Right renal cortex interstitium (tissue), 3 donors: ENCODE results near the gene OR2B2. TPM values are rescaled to one million over a fixed set of nuclear protein-coding genes. Genes with fewer than 3 reads are reported as not detected.
A peak's percentile ranks its signal among the peaks of the same experiment; 100 is the strongest.

Experiments
- DNase-seq, 3 donors: peaks; one replicate each; pipeline ENCODE4 v3.0.0-alpha.2; 2013; ENCODE audit warnings: low read depth in 3 of 3, low spot score in 2 of 3
- polyA plus RNA-seq, 3 donors: library from polyadenylated mRNA; unstranded; fragments of 120-200 nt; gene quantifications; one replicate each; pipeline ENCODE4 v1.2.1, GENCODE V29; 2013; ENCODE audit not compliant: insufficient read length in 3 of 3

Gene OR2B2
- polyA plus RNA-seq, 3 donors: not detected

GRCh38 chr6:27893836-27894807 lies 18.1 kb downstream of the OR2B2 start:
- peak; percentile 89 to 93 (median 93) for DNase-seq

DNA sequence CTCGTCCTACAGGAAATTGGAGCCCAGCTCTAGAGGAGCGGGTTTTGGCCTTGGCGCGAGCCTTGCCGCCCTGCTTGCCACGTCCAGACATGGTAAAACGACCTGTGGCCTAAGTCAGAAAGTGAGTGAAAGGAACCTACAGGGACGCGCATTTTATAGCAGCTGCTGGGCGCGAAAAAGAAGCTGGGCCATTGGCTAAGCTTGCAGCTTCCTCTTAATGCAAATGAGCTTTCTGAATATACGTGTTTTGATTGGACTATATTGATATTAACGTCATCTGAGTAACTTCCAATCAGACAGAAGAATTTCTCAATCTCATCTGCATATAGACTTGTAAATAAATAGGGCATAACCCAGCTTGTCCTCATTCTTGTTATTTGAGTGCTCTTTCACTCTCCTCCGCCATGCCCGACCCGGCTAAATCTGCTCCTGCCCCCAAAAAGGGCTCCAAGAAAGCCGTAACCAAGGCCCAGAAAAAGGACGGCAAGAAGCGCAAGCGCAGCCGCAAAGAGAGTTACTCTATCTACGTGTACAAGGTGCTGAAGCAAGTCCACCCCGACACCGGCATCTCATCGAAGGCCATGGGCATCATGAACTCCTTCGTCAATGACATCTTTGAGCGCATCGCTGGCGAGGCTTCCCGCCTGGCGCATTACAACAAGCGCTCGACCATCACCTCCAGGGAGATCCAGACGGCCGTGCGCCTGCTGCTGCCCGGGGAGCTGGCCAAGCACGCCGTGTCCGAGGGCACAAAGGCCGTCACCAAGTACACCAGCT lies 18.9 kb downstream of the OR2B2 start:
- peak; percentile 90 to 95 (median 95) for DNase-seq

DNA sequence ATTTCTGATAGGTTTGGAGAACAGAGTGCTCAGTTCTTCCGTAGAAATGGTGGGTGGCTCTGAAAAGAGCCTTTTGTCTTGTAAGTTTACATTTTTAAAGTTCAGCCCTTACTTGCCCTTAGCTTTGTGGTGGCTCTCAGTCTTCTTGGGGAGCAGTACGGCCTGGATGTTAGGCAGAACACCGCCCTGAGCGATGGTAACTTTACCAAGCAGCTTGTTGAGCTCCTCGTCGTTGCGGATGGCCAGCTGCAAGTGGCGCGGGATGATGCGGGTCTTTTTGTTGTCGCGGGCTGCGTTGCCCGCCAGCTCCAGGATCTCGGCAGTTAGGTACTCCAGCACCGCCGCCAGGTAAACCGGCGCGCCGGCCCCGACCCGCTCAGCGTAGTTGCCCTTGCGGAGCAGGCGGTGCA lies 19.5 kb downstream of the OR2B2 start:
- no peak for DNase-seq

GRCh38 chr6:27891320-27891875 lies 20.8 kb downstream of the OR2B2 start:
- DNase-seq: no peak

DNA sequence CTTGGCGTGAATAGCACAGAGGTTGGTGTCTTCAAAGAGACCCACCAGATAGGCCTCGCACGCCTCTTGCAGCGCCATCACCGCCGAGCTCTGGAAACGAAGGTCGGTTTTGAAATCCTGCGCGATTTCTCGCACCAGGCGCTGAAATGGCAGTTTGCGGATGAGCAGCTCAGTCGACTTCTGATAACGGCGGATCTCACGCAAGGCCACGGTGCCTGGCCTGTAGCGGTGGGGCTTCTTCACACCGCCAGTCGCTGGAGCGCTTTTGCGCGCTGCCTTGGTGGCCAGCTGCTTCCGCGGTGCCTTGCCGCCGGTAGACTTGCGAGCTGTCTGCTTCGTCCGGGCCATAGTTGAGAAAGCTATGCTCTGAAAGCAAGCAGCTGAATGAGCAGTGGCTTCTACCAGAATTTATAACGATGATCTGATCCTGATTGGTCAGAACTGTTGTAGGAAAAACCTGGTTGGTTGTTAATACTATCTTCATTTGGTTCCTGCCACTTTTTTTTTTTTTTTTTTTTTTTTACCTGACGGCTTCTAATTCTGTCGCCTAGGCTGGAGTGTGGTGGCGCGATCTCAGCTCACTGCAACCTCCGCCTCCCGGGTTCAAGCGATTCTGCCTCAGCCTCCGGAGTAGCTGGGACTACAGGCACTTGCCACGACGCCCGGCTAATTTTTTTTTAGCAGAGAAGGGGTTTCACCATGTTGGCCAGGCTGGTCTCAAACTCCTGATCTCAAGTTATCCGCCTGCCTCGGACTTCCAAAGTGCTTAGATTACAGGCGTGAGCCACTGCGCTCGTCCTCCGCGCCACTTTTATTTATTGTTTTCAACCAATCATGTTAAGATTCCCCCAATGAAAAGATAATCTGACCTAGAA lies 21.5 kb downstream of the OR2B2 start:
- peak; percentile 87 to 91 (median 90) for DNase-seq

- peak in 1 of 3 donors; percentile 40 for DNase-seq
Observed at GRCh38 chr6:27889628-27890444, 22.4 kb downstream of the OR2B2 start.

GRCh38 chr6:27889275-27889627 lies 22.9 kb downstream of the OR2B2 start:
- no peak for DNase-seq

DNA sequence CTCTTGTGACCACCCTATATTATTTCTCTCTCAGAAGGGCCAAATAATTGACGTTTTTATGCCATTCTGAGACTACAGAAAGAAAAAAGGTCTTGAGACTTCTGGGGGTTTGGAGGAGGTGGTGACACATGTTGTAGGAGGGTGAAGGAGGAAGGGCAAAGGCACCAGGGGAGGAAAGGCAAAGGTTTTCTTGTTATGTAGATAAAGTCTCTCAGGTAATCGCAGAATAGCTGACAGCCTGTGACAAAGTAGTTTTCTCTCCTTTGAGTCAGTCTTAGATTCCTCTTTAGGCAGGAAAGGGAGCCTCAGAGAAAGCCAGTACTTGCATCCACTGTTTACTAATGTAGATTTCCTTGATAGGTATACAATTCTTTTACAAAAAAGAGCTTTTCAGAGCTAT lies 23.6 kb downstream of the OR2B2 start:
- no peak for DNase-seq

DNA sequence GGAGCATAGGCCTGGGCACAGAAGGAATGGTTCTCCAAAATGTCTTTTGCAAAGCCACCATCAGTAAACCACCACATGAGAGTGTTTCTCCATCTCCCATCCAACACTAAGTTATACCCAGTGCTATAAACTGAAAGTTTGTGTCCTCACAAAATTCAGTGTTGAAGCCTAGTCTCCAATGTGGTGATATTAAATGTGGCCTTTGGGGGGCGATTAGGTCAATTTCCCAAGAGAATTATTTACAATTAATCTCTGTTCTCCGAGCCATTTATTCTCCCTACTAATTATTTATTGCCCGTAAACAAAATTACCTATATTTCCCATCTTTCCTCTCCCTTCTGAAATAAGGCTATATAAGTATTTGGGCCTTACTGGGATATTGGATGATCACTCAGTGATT lies 26.1 kb downstream of the OR2B2 start:
- no peak for DNase-seq

DNA sequence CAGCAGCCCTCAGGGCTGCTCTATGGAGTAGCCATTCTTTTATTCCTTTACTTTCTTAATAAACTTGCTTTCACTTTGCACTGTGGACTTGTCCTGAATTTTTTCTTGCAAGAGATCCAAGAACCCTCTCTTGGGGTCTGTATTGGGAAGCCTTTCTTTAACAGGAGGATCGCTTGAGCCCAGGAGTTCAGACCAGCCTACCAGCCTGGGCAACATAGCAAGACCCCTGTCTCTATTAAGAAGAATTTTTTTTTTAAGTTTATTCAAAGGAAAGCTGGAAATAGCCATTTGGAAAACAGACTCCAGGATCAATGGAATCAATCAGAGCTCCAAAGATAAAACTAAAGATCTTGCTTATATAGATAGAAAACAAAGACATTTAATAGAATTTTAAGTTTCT lies 29.1 kb downstream of the OR2B2 start:
- no peak for DNase-seq

- no peak for DNase-seq
Observed at GRCh38 chr6:27882624-27883023, 29.6 kb downstream of the OR2B2 start.

GRCh38 chr6:27879837-27880236 lies 32.4 kb downstream of the OR2B2 start:
- DNase-seq: no peak

DNA sequence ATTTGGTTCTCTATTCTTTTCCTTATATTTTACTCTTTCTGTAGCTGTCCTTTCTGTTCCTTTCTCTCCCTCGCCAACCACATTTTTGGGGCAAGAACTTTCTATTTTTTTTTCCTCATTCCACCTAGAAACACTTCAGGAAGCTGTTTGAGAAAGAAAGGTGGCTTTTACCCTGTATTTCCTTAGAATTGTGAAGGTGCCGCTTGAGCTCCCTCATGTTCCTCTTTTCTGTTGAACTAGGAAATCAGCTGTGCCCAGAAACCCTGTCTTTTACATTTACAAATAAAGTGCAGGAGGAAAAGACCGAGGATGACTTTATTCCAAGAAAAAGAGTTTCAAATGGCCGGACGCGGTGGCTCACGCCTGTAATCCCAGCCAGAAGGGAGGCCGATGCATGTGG lies 38.2 kb downstream of the OR2B2 start:
- no peak for DNase-seq

DNA sequence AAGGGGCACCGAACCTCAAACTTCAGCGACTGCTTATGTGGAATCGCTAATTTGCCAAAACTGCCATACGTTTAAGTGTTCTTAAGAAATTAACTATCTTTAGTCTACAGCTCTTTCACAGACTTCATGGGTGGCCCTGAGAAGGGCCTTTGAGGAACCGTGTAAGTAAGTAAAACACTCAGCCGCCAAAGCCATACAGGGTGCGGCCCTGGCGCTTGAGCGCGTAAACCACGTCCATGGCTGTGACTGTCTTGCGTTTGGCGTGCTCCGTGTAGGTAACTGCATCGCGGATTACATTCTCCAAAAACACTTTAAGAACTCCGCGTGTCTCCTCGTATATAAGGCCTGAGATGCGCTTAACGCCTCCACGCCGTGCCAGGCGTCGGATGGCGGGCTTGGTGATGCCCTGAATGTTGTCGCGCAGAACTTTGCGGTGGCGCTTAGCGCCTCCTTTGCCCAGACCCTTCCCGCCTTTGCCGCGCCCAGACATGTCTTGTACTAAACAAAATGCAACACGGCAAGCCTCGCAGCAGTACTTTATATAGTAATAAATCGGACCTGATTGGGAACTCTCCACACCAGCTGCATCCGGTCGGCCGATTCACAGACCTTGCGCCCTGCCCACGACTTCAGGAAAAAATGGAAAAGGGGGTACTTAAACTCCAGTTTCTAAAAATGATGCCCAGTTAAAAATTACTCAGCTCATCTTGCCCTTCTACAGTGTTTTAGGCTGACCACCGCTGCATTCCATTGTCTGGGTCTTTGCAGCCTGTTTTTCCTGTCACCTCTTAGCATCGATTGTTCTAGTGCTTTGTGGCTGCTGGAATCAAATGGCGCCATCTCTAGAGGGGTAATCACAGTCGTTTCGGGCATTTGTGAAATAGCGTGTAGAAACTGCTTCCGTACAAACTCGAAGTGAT lies 38.9 kb downstream of the OR2B2 start:
- peak in 2 of 3 donors; percentile 79 to 85 for DNase-seq

GRCh38 chr6:27872642-27873020 lies 39.6 kb downstream of the OR2B2 start:
- no peak for DNase-seq

DNA sequence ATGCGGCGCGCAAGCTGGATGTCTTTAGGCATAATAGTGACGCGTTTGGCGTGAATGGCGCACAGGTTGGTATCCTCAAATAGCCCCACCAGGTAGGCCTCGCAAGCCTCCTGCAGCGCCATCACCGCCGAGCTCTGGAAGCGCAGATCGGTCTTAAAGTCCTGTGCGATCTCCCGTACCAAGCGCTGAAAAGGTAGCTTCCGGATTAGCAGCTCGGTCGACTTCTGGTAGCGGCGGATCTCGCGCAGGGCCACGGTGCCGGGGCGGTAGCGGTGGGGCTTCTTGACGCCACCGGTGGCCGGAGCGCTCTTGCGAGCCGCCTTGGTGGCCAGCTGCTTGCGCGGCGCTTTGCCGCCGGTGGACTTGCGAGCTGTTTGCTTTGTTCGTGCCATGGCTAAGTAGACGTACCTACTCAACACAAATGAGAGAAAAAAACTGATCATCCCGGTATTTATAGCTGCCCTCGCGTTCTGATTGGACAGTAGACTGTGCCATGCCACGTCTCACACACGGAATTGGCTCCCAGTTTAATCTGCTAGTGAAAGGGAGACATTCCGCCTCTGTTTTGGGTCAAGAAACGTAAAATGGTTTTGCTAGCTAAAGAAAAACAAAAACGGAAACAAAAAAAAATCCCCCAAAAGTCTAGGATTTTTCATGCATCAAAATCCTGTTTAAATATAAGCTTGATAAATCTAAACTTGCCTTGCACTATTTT lies 40.1 kb downstream of the OR2B2 start:
- DNase-seq: peak; percentile 97 to 99 (median 98)

GRCh38 chr6:27870291-27870870 lies 41.8 kb downstream of the OR2B2 start:
- no peak for DNase-seq

DNA sequence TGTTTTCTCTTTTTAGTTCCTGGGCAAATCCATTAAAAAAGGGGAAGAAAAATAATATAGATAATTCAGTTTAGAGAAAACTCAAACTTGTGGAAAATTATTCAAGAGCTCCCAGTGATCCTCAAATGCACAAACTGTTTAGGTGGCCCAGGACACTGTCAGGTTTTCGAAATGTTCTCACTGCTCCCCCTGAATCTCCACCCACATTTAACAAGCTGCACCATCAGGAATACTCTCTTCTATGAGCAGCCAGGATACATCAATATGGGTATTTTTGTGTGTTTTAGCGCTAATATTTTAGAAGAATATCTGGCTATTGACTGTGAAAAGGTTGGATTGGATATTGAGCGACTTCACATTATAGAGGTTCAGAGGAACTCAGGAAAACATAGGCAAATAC lies 43.9 kb downstream of the OR2B2 start:
- DNase-seq: no peak
